GM12878 (cell line): ENCODE measurements around the gene PSMC3IP. TPM values are rescaled to one million over a fixed set of nuclear protein-coding genes. Genes with fewer than 3 reads are reported as not detected.

Experiments
- ASH2L ChIP-seq: fragments of 300-600, 200-600 bp; sonication (generic); IDR thresholded peaks from 2 replicates; pipeline ENCODE4 v1.6.1; 2017; ENCODE audit warnings: low read depth, mild to moderate bottlenecking, borderline replicate concordance
- CBFB ChIP-seq: IDR thresholded peaks from 2 replicates; pipeline ENCODE4 v1.6.1; 2016; ENCODE audit warnings: antibody characterized with exemption, low read depth
- EED ChIP-seq: sonication (generic); IDR thresholded peaks from 2 replicates; pipeline ENCODE4 v1.6.1; 2016; ENCODE audit warnings: antibody characterized with exemption, low read depth
- EP300 ChIP-seq, 2 experiments: fragments of 150-350 bp in 1 of 2; IDR thresholded peaks; 2 replicates each; pipeline ENCODE4 v1.6.1; 2011 to 2012; ENCODE audit warnings: low read depth in 2 of 2, low read length in 2 of 2, borderline replicate concordance in 1 of 2, improper control_type of control experiment in 1 of 2, inconsistent platforms in 1 of 2; ENCODE audit not compliant: control insufficient read depth in 1 of 2
- FOXM1 ChIP-seq: IDR thresholded peaks from 2 replicates; pipeline ENCODE4 v1.6.1; 2012; ENCODE audit warnings: low read depth, mild to moderate bottlenecking, inconsistent platforms, low read length, moderate library complexity
- GABPA ChIP-seq: IDR thresholded peaks from 2 replicates; pipeline ENCODE4 v1.6.1; 2014; ENCODE audit warnings: antibody characterized with exemption, low read depth, mild to moderate bottlenecking, inconsistent platforms
- GATAD2B ChIP-seq: fragments of 450-650 bp; conservative IDR thresholded peaks from 2 replicates; pipeline ENCODE4 v1.6.1; 2017; ENCODE audit warnings: low read depth, mild to moderate bottlenecking, moderate library complexity
- MTA3 ChIP-seq: IDR thresholded peaks from 2 replicates; pipeline ENCODE4 v1.6.1; 2012; ENCODE audit warnings: low read length, inconsistent platforms, borderline replicate concordance
- MXI1 ChIP-seq: fragments of 150-350 bp; IDR thresholded peaks from 2 replicates; pipeline ENCODE4 v1.6.1; 2011; ENCODE audit warnings: low read depth, mild to moderate bottlenecking, inconsistent platforms, low read length, improper control_type of control experiment
- NFIC ChIP-seq: IDR thresholded peaks from 2 replicates; pipeline ENCODE4 v1.6.1; 2012; ENCODE audit warnings: low read depth, mild to moderate bottlenecking, inconsistent platforms, low read length, moderate library complexity
- NR2F1 ChIP-seq: fragments of 450-650 bp; conservative IDR thresholded peaks from 2 replicates; pipeline ENCODE4 v1.6.1; 2017; ENCODE audit warnings: mild to moderate bottlenecking
- PML ChIP-seq: IDR thresholded peaks from 2 replicates; pipeline ENCODE4 v1.6.1; 2012; ENCODE audit warnings: low read length, inconsistent platforms
- RCOR1 ChIP-seq: conservative IDR thresholded peaks from 2 replicates; pipeline ENCODE4 v1.6.1; 2012; ENCODE audit warnings: low read depth, low read length, improper control_type of control experiment
- RELA ChIP-seq: fragments of 450-650 bp; IDR thresholded peaks from 2 replicates; pipeline ENCODE4 v1.8.0; 2014; ENCODE audit warnings: borderline replicate concordance; ENCODE audit not compliant: partially characterized antibody
- SKIL ChIP-seq: fragments of 450-650 bp; IDR thresholded peaks from 2 replicates; pipeline ENCODE4 v1.6.1; 2017; ENCODE audit warnings: mild to moderate bottlenecking, low read depth, inconsistent platforms; ENCODE audit not compliant: poor library complexity, severe bottlenecking
- SMC3 ChIP-seq: IDR thresholded peaks from 2 replicates; pipeline ENCODE4 v1.6.1; 2011; ENCODE audit warnings: low read length, improper control_type of control experiment, borderline replicate concordance
- SREBF1 ChIP-seq: IDR thresholded peaks from 2 replicates; pipeline ENCODE4 v1.6.1; 2012; ENCODE audit warnings: mild to moderate bottlenecking, low read length
- STAT3 ChIP-seq: IDR thresholded peaks from 2 replicates; pipeline ENCODE4 v1.6.1; 2011; ENCODE audit warnings: low read depth, low read length, improper control_type of control experiment
- SUPT20H ChIP-seq: IDR thresholded peaks from 2 replicates; pipeline ENCODE4 v1.6.1; 2011; ENCODE audit warnings: low read depth, mild to moderate bottlenecking, low read length, moderate library complexity, borderline replicate concordance; ENCODE audit not compliant: control insufficient read depth
- USF1 ChIP-seq: IDR thresholded peaks from 2 replicates; pipeline ENCODE4 v1.6.1; 2011; ENCODE audit warnings: borderline replicate concordance, low read depth, mild to moderate bottlenecking, moderate library complexity, mixed read lengths, low read length; ENCODE audit not compliant: insufficient read depth; ENCODE audit errors: extremely low read length
- ZNF217 ChIP-seq: fragments of 450-650 bp; IDR thresholded peaks from 2 replicates; pipeline ENCODE4 v1.6.1; 2017; ENCODE audit warnings: antibody characterized with exemption, mild to moderate bottlenecking
- ZNF384 ChIP-seq: IDR thresholded peaks from 2 replicates; pipeline ENCODE4 v1.6.1; 2012; ENCODE audit warnings: low read depth, mild to moderate bottlenecking, low read length, improper control_type of control experiment, borderline replicate concordance
- ZNF687 ChIP-seq: fragments of 450-650 bp; IDR thresholded peaks from 2 replicates; pipeline ENCODE4 v1.6.1; 2017; ENCODE audit warnings: mild to moderate bottlenecking, moderate library complexity
- polyA plus RNA-seq, 11 experiments: library from polyadenylated mRNA; depleted of rRNA in 4 of 11; unstranded in 6 of 11; stranded (reverse) in 5 of 11; fragments of >200 nt; fragmentation: Nextera tagmentation in 4 of 11; fragmentation: Illumina TruSeq in 1 of 11; extraction: Ambion mirVana in 4 of 11; extraction: Trizol in 1 of 11; gene quantifications; 1 replicate in 1 of 11; 2 replicates in 10 of 11; pipeline versions ENCODE4 v1.2.1 to v1.2.3, GENCODE V29; 2011 to 2016; ENCODE audit warnings: inconsistent platforms in 2 of 11, missing spikeins in 2 of 11, low read depth in 1 of 11
- total RNA-seq, 4 experiments: library from RNA; depleted of rRNA in 3 of 4; stranded (reverse); fragments of >200 nt in 3 of 4; fragmentation: Illumina TruSeq in 1 of 4; extraction: Trizol in 1 of 4; gene quantifications; 2 replicates each; pipeline versions ENCODE4 v1.2.1 to v1.2.3, GENCODE V29; 2013 to 2021

Gene PSMC3IP
- total and polyA plus RNA-seq, 10 of the 15 experiments (the other 5 are each of a cell fraction or from before 2014, with no cell fraction given) = 6.8 to 34.5 (median 17.7) TPM

GRCh38 chr17:42618442-42619150 lies 41.1 kb upstream of the PSMC3IP start (continued):
- peak; percentile 95 for TF ChIP-seq SKIL
- TF ChIP-seq SREBF1 = no peak
- peak; percentile 98 for TF ChIP-seq EED
- 0 out of 2 replicates have a peak, but pooled peaks have one; percentile 39 for TF ChIP-seq GABPA
- TF ChIP-seq MXI1 = peak; percentile 90
- TF ChIP-seq ZNF217 = 0 out of 2 replicates have a peak, but pooled peaks have one; percentile 25
- TF ChIP-seq FOXM1 = peak; percentile 81
- no peak for TF ChIP-seq SUPT20H
- no peak; the same call in 1 of the 2 replicates for TF ChIP-seq ZNF384
- peak; percentile 83 for TF ChIP-seq CBFB
- TF ChIP-seq NFIC = peak; percentile 96
- peak; percentile 94 for TF ChIP-seq NR2F1
- peak; percentile 84 for TF ChIP-seq GATAD2B
- peak; percentile 53; the same call in 1 of the 2 replicates for TF ChIP-seq SMC3
- TF ChIP-seq ZNF687 = peak; percentile 91
- peak; percentile 92; the same call in 1 of the 2 replicates for TF ChIP-seq ASH2L
- peak; percentile 49 to 84; a peak in 2 of 4 replicates for TF ChIP-seq EP300 (IDR thresholded peaks at IDR 0.05; ENCODE audit: borderline replicate concordance in 1 of 2, control insufficient read depth in 1 of 2, low read depth in 2 of 2, low read length in 2 of 2)
- TF ChIP-seq RCOR1 = peak; percentile 78; the same call in 1 of the 2 replicates
- TF ChIP-seq PML = peak; percentile 76
- TF ChIP-seq MTA3 = peak; percentile 68; the same call in 1 of the 2 replicates
- peak; percentile 91; the same call in 1 of the 2 replicates for TF ChIP-seq STAT3
- TF ChIP-seq RELA = no peak
- no peak for TF ChIP-seq USF1
